Endothelial cell of hepatic sinusoid (primary cell): ENCODE measurements around the gene SULT4A1.

Experiments used
- in situ Hi-C: cut with HindIII; loops from 2 replicates; pipeline ENCODE4 v1.10.0; 2017; ENCODE audit warnings: low sequenced_read_pairs

SULT4A1 gene

GRCh38 chr22:43848366-43849171, 13.7 kb downstream of the SULT4A1 start:
- in situ Hi-C loops, result no loop called here

GRCh38 chr22:43847376-43848289, 14.7 kb downstream of the SULT4A1 start:
- in situ Hi-C loops, result no loop called here

- in situ Hi-C loops, result no loop called here
These were observed 15.3 kb downstream of the SULT4A1 start for GRCh38 chr22:43846966-43847365.

GRCh38 chr22:43845981-43846380, 16.3 kb downstream of the SULT4A1 start:
- in situ Hi-C loops, result no loop called here

GRCh38 chr22:43844560-43845545, 17.5 kb downstream of the SULT4A1 start:
- in situ Hi-C loops, result no loop called here

- in situ Hi-C loops, result no loop called here
These were observed 18.4 kb downstream of the SULT4A1 start for GRCh38 chr22:43843783-43844530.

- in situ Hi-C loops, result no loop called here
These were observed 20.6 kb downstream of the SULT4A1 start for GRCh38 chr22:43841742-43842141.

GRCh38 chr22:43840851-43841250, 21.5 kb downstream of the SULT4A1 start:
- in situ Hi-C loops, result no loop called here

- in situ Hi-C loops, result no loop called here
These were observed 21.9 kb downstream of the SULT4A1 start for GRCh38 chr22:43840431-43840830.

GRCh38 chr22:43839781-43840180, 22.5 kb downstream of the SULT4A1 start:
- in situ Hi-C loops, result no loop called here

- in situ Hi-C loops, result no loop called here
These were observed 23.6 kb downstream of the SULT4A1 start for GRCh38 chr22:43838571-43839307.

- in situ Hi-C loops, result no loop called here
These were observed 24.2 kb downstream of the SULT4A1 start for GRCh38 chr22:43838161-43838560.

- in situ Hi-C loops, result no loop called here
These were observed 24.6 kb downstream of the SULT4A1 start for GRCh38 chr22:43837666-43838065.

GRCh38 chr22:43835736-43836135, 26.6 kb downstream of the SULT4A1 start:
- in situ Hi-C loops, result no loop called here

GRCh38 chr22:43835166-43835565, 27.1 kb downstream of the SULT4A1 start:
- in situ Hi-C loops, result no loop called here

GRCh38 chr22:43833286-43834240, 28.8 kb downstream of the SULT4A1 start:
- in situ Hi-C loops, result no loop called here

- in situ Hi-C loops, result no loop called here
These were observed 29.7 kb downstream of the SULT4A1 start for GRCh38 chr22:43832393-43833265.
